ENCODE data around the gene PAX7.
"Not testable (repeated sequence)": the region's sequence is repeated elsewhere in the genome, so short reads cannot be mapped to it uniquely, and the experiment has no call there.

Gene PAX7

GRCh38 chr1:18668750-18669404 is 38.2 kb downstream of the PAX7 start:
- Histone ChIP-seq H3K4me3 (ENCODE audit: low read length) (no peak overlapping the region), H3K27me3 (ENCODE audit: insufficient read depth, low read length) (peaks cover 4% of the 10 kb centered on the region), H2AFZ (ENCODE audit: low read depth, low read length) (no peak overlapping the region), H3K9me3 (ENCODE audit: low read length) (no peaks in the 10 kb centered on the region), H3K36me3 (ENCODE audit: insufficient read depth, low read length) (no peaks in the 10 kb centered on the region), H3K4me1 (ENCODE audit: insufficient read depth, low read length) (no peaks in the 10 kb centered on the region)

GRCh38 chr1:18670121-18670867 is 39.6 kb downstream of the PAX7 start:
- H3K36me3 ChIP-seq (ENCODE audit: insufficient read depth, low read length): no peaks in the 10 kb centered on the region
- no peak overlapping the region for H3K4me3 ChIP-seq (ENCODE audit: low read length)
- H3K27me3 ChIP-seq (ENCODE audit: insufficient read depth, low read length): no peaks in the 10 kb centered on the region
- H3K9me3 ChIP-seq (ENCODE audit: low read length): no peaks in the 10 kb centered on the region
- H2AFZ ChIP-seq (ENCODE audit: low read depth, low read length): no peak overlapping the region
- no peaks in the 10 kb centered on the region for H3K4me1 ChIP-seq (ENCODE audit: insufficient read depth, low read length)

- peaks cover 2% of the 10 kb centered on the region for H3K4me1 ChIP-seq (ENCODE audit: insufficient read depth, low read length)
- H3K27me3 ChIP-seq (ENCODE audit: insufficient read depth, low read length): no peaks in the 10 kb centered on the region
- no peak overlapping the region for H3K4me3 ChIP-seq (ENCODE audit: low read length)
- no peaks in the 10 kb centered on the region for H3K9me3 ChIP-seq (ENCODE audit: low read length)
- no peak overlapping the region for H2AFZ ChIP-seq (ENCODE audit: low read depth, low read length)
- H3K36me3 ChIP-seq (ENCODE audit: insufficient read depth, low read length): no peaks in the 10 kb centered on the region
These were observed 40.2 kb downstream of the PAX7 start for GRCh38 chr1:18670868-18671225.

GRCh38 chr1:18673976-18674375 is 43.3 kb downstream of the PAX7 start:
- Histone ChIP-seq H3K27me3 (ENCODE audit: insufficient read depth, low read length) (no peaks in the 10 kb centered on the region), H3K9me3 (ENCODE audit: low read length) (no peaks in the 10 kb centered on the region), H3K36me3 (ENCODE audit: insufficient read depth, low read length) (no peaks in the 10 kb centered on the region), H3K4me3 (ENCODE audit: low read length) (no peak overlapping the region), H3K4me1 (ENCODE audit: insufficient read depth, low read length) (peaks cover 13% of the 10 kb centered on the region), H2AFZ (ENCODE audit: low read depth, low read length) (no peak overlapping the region)

- Histone ChIP-seq H2AFZ (ENCODE audit: low read depth, low read length) (no peak overlapping the region), H3K4me3 (ENCODE audit: low read length) (no peak overlapping the region), H3K36me3 (ENCODE audit: insufficient read depth, low read length) (no peaks in the 10 kb centered on the region), H3K4me1 (ENCODE audit: insufficient read depth, low read length) (peaks cover 13% of the 10 kb centered on the region), H3K27me3 (ENCODE audit: insufficient read depth, low read length) (no peaks in the 10 kb centered on the region), H3K9me3 (ENCODE audit: low read length) (no peaks in the 10 kb centered on the region)
These were observed 45.7 kb downstream of the PAX7 start for GRCh38 chr1:18676332-18676781.

GRCh38 chr1:18681423-18681835 is 50.8 kb downstream of the PAX7 start:
- H3K27me3 ChIP-seq (ENCODE audit: insufficient read depth, low read length): no peaks in the 10 kb centered on the region
- H3K4me3 ChIP-seq (ENCODE audit: low read length): no peak overlapping the region
- no peak overlapping the region for H2AFZ ChIP-seq (ENCODE audit: low read depth, low read length)
- H3K9me3 ChIP-seq (ENCODE audit: low read length): no peaks in the 10 kb centered on the region
- no peaks in the 10 kb centered on the region for H3K36me3 ChIP-seq (ENCODE audit: insufficient read depth, low read length)
- H3K4me1 ChIP-seq (ENCODE audit: insufficient read depth, low read length): peaks cover 6% of the 10 kb centered on the region

- no peak overlapping the region for H3K4me3 ChIP-seq (ENCODE audit: low read length)
These were observed 51.7 kb downstream of the PAX7 start for GRCh38 chr1:18682375-18682774.

GRCh38 chr1:18684303-18684702 is 53.7 kb downstream of the PAX7 start:
- H3K4me3 ChIP-seq (ENCODE audit: low read length): no peak overlapping the region
- H3K36me3 ChIP-seq (ENCODE audit: insufficient read depth, low read length): no peaks in the 10 kb centered on the region
- no peaks in the 10 kb centered on the region for H3K4me1 ChIP-seq (ENCODE audit: insufficient read depth, low read length)
- H2AFZ ChIP-seq (ENCODE audit: low read depth, low read length): no peak overlapping the region
- no peaks in the 10 kb centered on the region for H3K27me3 ChIP-seq (ENCODE audit: insufficient read depth, low read length)
- no peaks in the 10 kb centered on the region for H3K9me3 ChIP-seq (ENCODE audit: low read length)

More at GRCh38 chr1:18682375-18682774, 51.7 kb downstream of the PAX7 start:
- Histone ChIP-seq H2AFZ (ENCODE audit: low read depth, low read length) (no peak overlapping the region), H3K27me3 (ENCODE audit: insufficient read depth, low read length) (no peaks in the 10 kb centered on the region), H3K9me3 (ENCODE audit: low read length) (no peaks in the 10 kb centered on the region), H3K4me1 (ENCODE audit: insufficient read depth, low read length) (no peaks in the 10 kb centered on the region), H3K36me3 (ENCODE audit: insufficient read depth, low read length) (no peaks in the 10 kb centered on the region)

GRCh38 chr1:18686540-18686939 is 55.9 kb downstream of the PAX7 start:
- Histone ChIP-seq H3K4me1 (ENCODE audit: insufficient read depth, low read length) (no peaks in the 10 kb centered on the region), H2AFZ (ENCODE audit: low read depth, low read length) (no peak overlapping the region), H3K36me3 (ENCODE audit: insufficient read depth, low read length) (no peaks in the 10 kb centered on the region), H3K4me3 (ENCODE audit: low read length) (no peak overlapping the region), H3K9me3 (ENCODE audit: low read length) (no peaks in the 10 kb centered on the region), H3K27me3 (ENCODE audit: insufficient read depth, low read length) (no peaks in the 10 kb centered on the region)

GRCh38 chr1:18687273-18687672 is 56.6 kb downstream of the PAX7 start:
- no peak overlapping the region for H3K4me3 ChIP-seq (ENCODE audit: low read length)
- no peaks in the 10 kb centered on the region for H3K36me3 ChIP-seq (ENCODE audit: insufficient read depth, low read length)

GRCh38 chr1:18691648-18692047 is 61.0 kb downstream of the PAX7 start:
- Histone ChIP-seq H3K4me3 (ENCODE audit: low read length) (no peak overlapping the region), H3K9me3 (ENCODE audit: low read length) (no peaks in the 10 kb centered on the region), H3K27me3 (ENCODE audit: insufficient read depth, low read length) (peaks cover 2% of the 10 kb centered on the region), H3K36me3 (ENCODE audit: insufficient read depth, low read length) (no peaks in the 10 kb centered on the region), H3K4me1 (ENCODE audit: insufficient read depth, low read length) (no peaks in the 10 kb centered on the region), H2AFZ (ENCODE audit: low read depth, low read length) (no peak overlapping the region)

More at GRCh38 chr1:18687273-18687672, 56.6 kb downstream of the PAX7 start:
- Histone ChIP-seq H3K9me3 (ENCODE audit: low read length) (no peaks in the 10 kb centered on the region), H3K4me1 (ENCODE audit: insufficient read depth, low read length) (no peaks in the 10 kb centered on the region), H3K27me3 (ENCODE audit: insufficient read depth, low read length) (no peaks in the 10 kb centered on the region), H2AFZ (ENCODE audit: low read depth, low read length) (no peak overlapping the region)

GRCh38 chr1:18693256-18694098 is 62.8 kb downstream of the PAX7 start:
- Histone ChIP-seq H3K9me3 (ENCODE audit: low read length) (no peaks in the 10 kb centered on the region), H3K4me3 (ENCODE audit: low read length) (no peak overlapping the region), H3K36me3 (ENCODE audit: insufficient read depth, low read length) (no peaks in the 10 kb centered on the region), H2AFZ (ENCODE audit: low read depth, low read length) (no peak overlapping the region), H3K27me3 (ENCODE audit: insufficient read depth, low read length) (peaks cover 9% of the 10 kb centered on the region), H3K4me1 (ENCODE audit: insufficient read depth, low read length) (no peaks in the 10 kb centered on the region)

- H2AFZ ChIP-seq (ENCODE audit: low read depth, low read length); H3K4me3 ChIP-seq (ENCODE audit: low read length); H3K27me3 ChIP-seq (ENCODE audit: insufficient read depth, low read length); H3K9me3 ChIP-seq (ENCODE audit: low read length); H3K36me3 ChIP-seq (ENCODE audit: insufficient read depth, low read length); H3K4me1 ChIP-seq (ENCODE audit: insufficient read depth, low read length): not testable (repeated sequence)
These were observed 63.6 kb downstream of the PAX7 start for GRCh38 chr1:18694289-18694688.
